BLaER1 treated with 17β-estradiol and CSF1 and Interleukin-3, amounts not matched to agents 10 nM and 100 nM (cell line): Measurements from ENCODE around the gene DDX28.
"Not testable (repeated sequence)": the region's sequence is repeated elsewhere in the genome, so short reads cannot be mapped to it uniquely, and the experiment has no call there.

Experiments
- H3K27ac ChIP-seq, 11 experiments: shearing (Covaris generic); formaldehyde crosslinking; 2 replicates each; pipeline ENCODE4 v1.8.1; 2022
- H3K27me3 ChIP-seq, 11 experiments: shearing (Covaris generic); formaldehyde crosslinking; 2 replicates each; pipeline ENCODE4 v1.8.1; 2022
- H3K36me3 ChIP-seq, 11 experiments: shearing (Covaris generic); formaldehyde crosslinking; 2 replicates each; pipeline ENCODE4 v1.8.1; 2022
- H3K4me1 ChIP-seq, 10 experiments: shearing (Covaris generic); formaldehyde crosslinking; 2 replicates each; pipeline ENCODE4 v1.8.1; 2022
- H3K4me2 ChIP-seq, 11 experiments: shearing (Covaris generic); formaldehyde crosslinking; 2 replicates each; pipeline ENCODE4 v1.8.1; 2022
- H3K4me3 ChIP-seq, 10 experiments: shearing (Covaris generic); formaldehyde crosslinking; 2 replicates each; pipeline ENCODE4 v1.8.1; 2022
- H3K9ac ChIP-seq, 11 experiments: shearing (Covaris generic); formaldehyde crosslinking; 2 replicates each; pipeline ENCODE4 v1.8.1; 2022
- H3K9me3 ChIP-seq, 11 experiments: shearing (Covaris generic); formaldehyde crosslinking; replicated peaks in 1 of 11; 2 replicates each; pipeline ENCODE4 v1.8.1; 2022
- H4K20me1 ChIP-seq, 11 experiments: shearing (Covaris generic); formaldehyde crosslinking; 2 replicates each; pipeline ENCODE4 v1.8.1; 2022
- Cebpa-rat ChIP-seq, 11 experiments: shearing (Covaris generic); IDR thresholded peaks; 2 replicates each; pipeline ENCODE4 v1.8.1; 2022

The DDX28 gene

GRCh38 chr16:68028996-68029395, 6.0 kb upstream of the DDX28 start:
- Histone ChIP-seq H3K27ac (no peak overlapping the region), H3K9me3 (no peaks in the 10 kb centered on the region), H3K4me3 (no peak overlapping the region), H3K27me3 (no peaks in the 10 kb centered on the region), H3K36me3 (peaks cover 57 to 78% (median 64%) of the 10 kb centered on the region in 11 experiments), H3K4me1 (peaks cover 3 to 12% (median 8%) of the 10 kb centered on the region in 10 experiments), H4K20me1 (no peaks in the 10 kb centered on the region), H3K4me2 (no peak overlapping the region), H3K9ac (no peak overlapping the region)
- no peak for TF ChIP-seq Cebpa-rat (IDR thresholded peaks at IDR 0.05)

DNA sequence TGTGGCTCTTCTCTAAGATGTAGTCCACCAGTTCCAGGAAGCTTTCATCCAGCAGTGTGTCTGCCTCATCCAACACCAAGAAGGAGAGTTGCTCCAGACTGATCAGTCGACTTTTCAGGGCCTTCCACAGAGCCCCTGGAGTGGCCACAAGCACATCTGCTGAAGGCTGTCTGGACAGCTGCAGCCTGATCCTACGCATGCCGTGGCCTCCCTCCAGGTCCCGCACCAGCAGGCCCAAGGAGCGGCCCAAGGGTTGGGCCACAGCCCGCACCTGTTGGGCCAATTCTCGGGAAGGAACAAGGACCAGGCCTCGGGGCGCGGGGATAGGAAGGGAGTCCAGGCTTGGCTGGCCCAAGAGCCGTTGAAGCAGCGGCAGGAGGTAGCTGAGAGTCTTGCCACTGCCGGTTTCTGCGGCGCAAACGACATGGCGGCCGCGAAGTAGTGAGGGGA, 729 bp downstream of the DDX28 start:
- peak overlapping the region; percentile 92 to 99 (median 97) for H3K9ac ChIP-seq
- H3K27ac ChIP-seq = peak overlapping the region; percentile 91 to 97 (median 96)
- peak overlapping the region; percentile 98 to 100 (median 99) for H3K4me2 ChIP-seq
- no peak for TF ChIP-seq Cebpa-rat (IDR thresholded peaks at IDR 0.05)
- H4K20me1 ChIP-seq = peaks cover 0 to 17% (median 12%) of the 10 kb centered on the region in 11 experiments; a peak in 12 of 22 replicates
- H3K36me3 ChIP-seq = peaks cover 25 to 41% (median 31%) of the 10 kb centered on the region in 11 experiments; a peak in 21 of 22 replicates
- no peaks in the 10 kb centered on the region for H3K27me3 ChIP-seq
- peak overlapping the region; percentile 86 to 98 (median 94) for H3K4me3 ChIP-seq
- H3K9me3 ChIP-seq = no peaks in the 10 kb centered on the region
- H3K4me1 ChIP-seq = peaks cover 21 to 33% (median 28%) of the 10 kb centered on the region in 10 experiments

- peaks cover 21 to 39% (median 28%) of the 10 kb centered on the region in 10 experiments for H3K4me1 ChIP-seq
- no peak for TF ChIP-seq Cebpa-rat (IDR thresholded peaks at IDR 0.05)
- no peaks in the 10 kb centered on the region for H3K27me3 ChIP-seq
- peak overlapping the region in 10 of 11 experiments; percentile 92 to 99 (median 97); a peak in 20 of 22 replicates for H3K9ac ChIP-seq
- H3K4me2 ChIP-seq = peak overlapping the region; percentile 98 to 100 (median 99)
- peaks cover 17 to 33% (median 24%) of the 10 kb centered on the region in 11 experiments; a peak in 21 of 22 replicates for H3K36me3 ChIP-seq
- no peaks in the 10 kb centered on the region for H3K9me3 ChIP-seq
- peak overlapping the region in 3 of 11 experiments; percentile 94 to 96 (median 96); a peak in 3 of 22 replicates for H3K27ac ChIP-seq
- H3K4me3 ChIP-seq = peak overlapping the region; percentile 86 to 98 (median 94)
- H4K20me1 ChIP-seq = peaks cover 0 to 17% (median 12%) of the 10 kb centered on the region in 11 experiments; a peak in 12 of 22 replicates
These were observed 1.5 kb downstream of the DDX28 start for GRCh38 chr16:68021490-68021889.

GRCh38 chr16:68019167-68019680, 3.8 kb downstream of the DDX28 start:
- H4K20me1 ChIP-seq = peaks cover 0 to 17% (median 12%) of the 10 kb centered on the region in 11 experiments; a peak in 12 of 22 replicates
- H3K9ac ChIP-seq = no peak overlapping the region
- H3K27ac ChIP-seq = no peak overlapping the region
- no peaks in the 10 kb centered on the region for H3K9me3 ChIP-seq
- no peaks in the 10 kb centered on the region for H3K27me3 ChIP-seq
- peaks cover 19 to 31% (median 23%) of the 10 kb centered on the region in 10 experiments for H3K4me1 ChIP-seq
- H3K36me3 ChIP-seq = peaks cover 6 to 15% (median 12%) of the 10 kb centered on the region in 11 experiments; a peak in 17 of 22 replicates
- H3K4me3 ChIP-seq = no peak overlapping the region
- H3K4me2 ChIP-seq = no peak overlapping the region
- TF ChIP-seq Cebpa-rat (IDR thresholded peaks at IDR 0.05) = no peak

DNA sequence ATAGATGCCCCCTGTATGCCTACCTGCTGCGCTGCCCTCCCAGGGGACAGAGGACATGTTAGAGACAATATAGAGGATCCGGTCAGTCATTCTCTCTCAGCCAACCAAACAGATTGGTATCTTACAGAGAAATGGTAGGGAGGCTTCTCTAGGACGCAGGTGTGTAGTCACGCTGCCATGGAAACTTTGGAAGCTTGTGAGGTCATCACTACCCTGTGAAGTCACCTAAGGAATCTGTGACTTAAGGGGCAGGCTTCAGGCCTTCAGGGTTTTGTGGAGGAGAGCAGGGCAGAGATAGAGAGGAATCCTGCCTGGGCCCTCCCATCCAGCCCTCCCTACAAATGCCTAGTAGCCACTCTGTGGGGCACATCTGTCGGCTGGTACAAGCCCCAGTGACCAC, 7.4 kb downstream of the DDX28 start, which contains the start of gene DPEP2NB:
TSS of gene DPEP2NB (minus strand) at position 231 of the 400 bp plus-strand sequence. CDS start at position 90, 141 bp downstream.
- Histone ChIP-seq H3K36me3 (peaks cover 0 to 3% (median 0%) of the 10 kb centered on the region in 11 experiments; a peak in 1 of 22 replicates), H3K9me3 (no peaks in the 10 kb centered on the region), H3K4me3 (no peak within 1 kb of the TSS), H3K27ac (no peak within 1 kb of the TSS), H3K27me3 (no peaks in the 10 kb centered on the region), H3K9ac (no peak within 1 kb of the TSS), H4K20me1 (no peaks in the 10 kb centered on the region; a peak in 1 of 22 replicates), H3K4me2 (peak within 1 kb of the TSS in 1 of 11 experiments; percentile 16; a peak in 1 of 22 replicates), H3K4me1 (peaks cover 0 to 24% (median 11%) of the 10 kb centered on the region in 10 experiments; a peak in 15 of 20 replicates)
- no peak for TF ChIP-seq Cebpa-rat (IDR thresholded peaks at IDR 0.05)

DNA sequence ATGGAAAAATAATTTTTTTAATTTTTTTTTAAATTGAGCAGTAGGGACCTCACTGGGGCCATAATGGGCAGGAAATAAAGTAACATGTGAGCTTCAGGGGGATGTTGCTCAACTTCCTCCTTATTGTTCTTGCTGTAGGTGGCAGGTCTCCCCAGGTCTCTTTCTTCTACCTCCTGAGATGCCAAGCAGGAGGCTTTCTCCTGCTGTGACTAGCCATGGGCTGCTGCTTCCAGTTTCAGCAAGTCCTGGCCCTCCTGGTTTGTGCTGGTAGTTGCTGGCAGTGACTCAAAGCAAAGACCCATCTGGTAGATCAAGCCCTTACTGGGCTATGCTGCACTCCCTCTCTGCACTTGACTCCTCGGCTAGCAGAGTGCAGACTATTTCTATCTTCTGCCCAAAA, 9.6 kb downstream of the DDX28 start:
- Histone ChIP-seq H3K9ac (0 out of 22 replicates have a peak overlapping the region, but pooled peaks of 1 of the 11 experiments have one; percentile 3), H3K9me3 (no peaks in the 10 kb centered on the region), H3K27ac (peak overlapping the region in 2 of 11 experiments; percentile 37 to 56; a peak in 6 of 22 replicates), H3K4me2 (peak overlapping the region in 9 of 11 experiments; percentile 8 to 73 (median 45); a peak in 14 of 22 replicates), H3K36me3 (no peaks in the 10 kb centered on the region), H3K4me3 (no peak overlapping the region), H4K20me1 (no peaks in the 10 kb centered on the region), H3K4me1 (peaks cover 0 to 36% (median 13%) of the 10 kb centered on the region in 10 experiments; a peak in 15 of 20 replicates), H3K27me3 (no peaks in the 10 kb centered on the region)
- TF ChIP-seq Cebpa-rat (IDR thresholded peaks at IDR 0.05) = 0 out of 22 replicates have a peak, but pooled peaks of 1 of the 11 experiments have one; percentile 17

DNA sequence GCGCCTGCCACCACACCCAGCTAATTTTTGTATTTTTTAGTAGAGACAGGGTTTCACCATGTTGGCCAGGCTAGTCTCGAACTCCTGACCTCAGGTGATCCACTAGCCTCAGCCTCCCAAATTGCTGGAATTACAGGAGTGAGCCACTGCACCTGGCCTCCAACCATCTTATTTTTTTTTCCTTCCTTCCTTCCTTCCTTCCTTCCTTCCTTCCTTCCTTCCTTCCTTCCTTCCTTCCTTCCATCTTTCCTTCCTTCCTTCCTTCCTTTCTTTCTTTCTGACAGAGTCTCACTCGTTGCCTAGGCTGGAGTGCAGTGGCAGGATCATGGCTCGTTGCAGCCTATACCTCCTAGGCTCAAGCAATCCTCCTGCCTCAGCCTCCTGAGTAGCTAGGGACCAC, 13.2 kb downstream of the DDX28 start:
- not testable (repeated sequence) for H3K9ac ChIP-seq, H3K9me3 ChIP-seq, H3K4me2 ChIP-seq, H3K36me3 ChIP-seq, H4K20me1 ChIP-seq, H3K4me3 ChIP-seq, H3K27ac ChIP-seq, H3K27me3 ChIP-seq
- peaks cover 0 to 63% (median 22%) of the 10 kb centered on the region in 10 experiments; a peak in 16 of 20 replicates for H3K4me1 ChIP-seq

- TF ChIP-seq Cebpa-rat (IDR thresholded peaks at IDR 0.05) = no peak
- peak overlapping the region in 2 of 11 experiments; percentile 55 to 79; a peak in 3 of 22 replicates for H3K4me2 ChIP-seq
- H3K9me3 ChIP-seq = no peaks in the 10 kb centered on the region
- no peaks in the 10 kb centered on the region for H4K20me1 ChIP-seq
- H3K27ac ChIP-seq = no peak overlapping the region
- no peak overlapping the region for H3K4me3 ChIP-seq
- H3K9ac ChIP-seq = no peak overlapping the region
- H3K36me3 ChIP-seq = no peaks in the 10 kb centered on the region
- H3K4me1 ChIP-seq = peaks cover 0 to 69% (median 22%) of the 10 kb centered on the region in 10 experiments; a peak in 16 of 20 replicates
- no peaks in the 10 kb centered on the region for H3K27me3 ChIP-seq
These were observed 13.8 kb downstream of the DDX28 start for GRCh38 chr16:68009157-68009735.

- Histone ChIP-seq H3K9ac (peak overlapping the region in 7 of 11 experiments; percentile 5 to 79 (median 61); a peak in 11 of 22 replicates), H3K4me2 (peak overlapping the region in 5 of 11 experiments; percentile 23 to 80 (median 49); a peak in 11 of 22 replicates), H4K20me1 (no peaks in the 10 kb centered on the region), H3K4me1 (peaks cover 0 to 70% (median 11%) of the 10 kb centered on the region in 10 experiments; a peak in 13 of 20 replicates), H3K9me3 (no peaks in the 10 kb centered on the region), H3K4me3 (no peak overlapping the region), H3K36me3 (no peaks in the 10 kb centered on the region), H3K27me3 (no peaks in the 10 kb centered on the region), H3K27ac (peak overlapping the region in 8 of 11 experiments; percentile 9 to 90 (median 63); a peak in 12 of 22 replicates)
- TF ChIP-seq Cebpa-rat (IDR thresholded peaks at IDR 0.05) = peak in 3 of 11 experiments; percentile 21 to 51 (median 27); a peak in 4 of 22 replicates
These were observed 17.2 kb downstream of the DDX28 start for GRCh38 chr16:68005786-68006286.
